Measurements from ENCODE around the gene RERE. TPM values are rescaled to one million over a fixed set of nuclear protein-coding genes. Genes with fewer than 3 reads are reported as not detected.

The RERE gene
- total RNA-seq, 1 experiment from 2014 or later: 9.8 TPM

GRCh38 chr1:8430476-8430875, 387.0 kb downstream of the RERE start:
- in situ Hi-C loops (cut with HindIII; ENCODE audit: low pct_unique_long_range_greater_than_20kb, low sequenced_read_pairs): no loop called here
- DNase-seq (ENCODE audit: low read depth): no peak

GRCh38 chr1:8429549-8430110, 387.8 kb downstream of the RERE start:
- no peak for DNase-seq (ENCODE audit: low read depth)
- in situ Hi-C loops (cut with HindIII; ENCODE audit: low pct_unique_long_range_greater_than_20kb, low sequenced_read_pairs): no loop called here

- in situ Hi-C loops (cut with HindIII; ENCODE audit: low pct_unique_long_range_greater_than_20kb, low sequenced_read_pairs): no loop called here
- no peak for DNase-seq (ENCODE audit: low read depth)
Measured at GRCh38 chr1:8428441-8428840, 389.0 kb downstream of the RERE start.

DNA sequence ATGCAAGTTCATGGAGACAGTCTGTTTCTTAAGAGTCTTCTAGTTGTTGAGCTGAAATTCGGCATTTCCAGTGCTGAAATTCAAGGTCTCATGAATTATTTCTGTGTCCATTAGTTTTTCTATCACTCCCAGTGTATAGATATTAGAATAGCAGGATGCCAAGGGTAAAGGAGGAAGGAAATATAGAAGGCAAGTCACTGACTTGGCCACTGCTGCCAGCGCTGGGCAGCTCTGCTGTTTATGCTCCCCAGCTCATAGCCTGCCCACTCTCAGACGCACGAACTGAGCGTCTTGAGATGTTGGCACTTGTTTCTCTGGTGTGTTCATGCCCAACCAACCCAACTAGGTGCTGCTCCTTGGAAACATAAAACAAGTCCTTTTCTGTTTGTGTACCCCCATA, 389.5 kb downstream of the RERE start:
- no peak for DNase-seq (ENCODE audit: low read depth)
- in situ Hi-C loops (cut with HindIII; ENCODE audit: low pct_unique_long_range_greater_than_20kb, low sequenced_read_pairs): no loop called here

GRCh38 chr1:8427493-8427892, 389.9 kb downstream of the RERE start:
- DNase-seq (ENCODE audit: low read depth): no peak
- in situ Hi-C loops (cut with HindIII; ENCODE audit: low pct_unique_long_range_greater_than_20kb, low sequenced_read_pairs): no loop called here

GRCh38 chr1:8426996-8427395, 390.4 kb downstream of the RERE start:
- in situ Hi-C loops (cut with HindIII; ENCODE audit: low pct_unique_long_range_greater_than_20kb, low sequenced_read_pairs): no loop called here
- no peak for DNase-seq (ENCODE audit: low read depth)

DNA sequence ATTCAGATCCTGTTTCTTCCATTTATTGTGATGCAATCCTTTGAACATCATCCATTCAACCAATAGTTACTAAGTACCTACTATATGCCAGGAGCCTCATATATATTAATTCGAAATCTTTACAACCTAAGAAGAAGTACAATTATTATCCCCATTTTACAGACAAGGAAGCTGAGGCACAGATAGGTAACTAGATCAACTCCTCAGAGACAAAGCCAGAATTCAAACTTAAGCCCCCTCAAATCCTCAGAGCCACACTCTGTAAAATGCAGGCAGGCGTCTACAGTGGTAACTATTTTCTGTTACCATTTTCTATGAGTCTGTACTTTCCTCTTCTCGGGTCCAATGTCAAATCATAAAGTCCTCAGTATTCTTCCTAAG, 391.7 kb downstream of the RERE start:
- in situ Hi-C loops (cut with HindIII; ENCODE audit: low pct_unique_long_range_greater_than_20kb, low sequenced_read_pairs): no loop called here
- DNase-seq (ENCODE audit: low read depth): no peak

DNA sequence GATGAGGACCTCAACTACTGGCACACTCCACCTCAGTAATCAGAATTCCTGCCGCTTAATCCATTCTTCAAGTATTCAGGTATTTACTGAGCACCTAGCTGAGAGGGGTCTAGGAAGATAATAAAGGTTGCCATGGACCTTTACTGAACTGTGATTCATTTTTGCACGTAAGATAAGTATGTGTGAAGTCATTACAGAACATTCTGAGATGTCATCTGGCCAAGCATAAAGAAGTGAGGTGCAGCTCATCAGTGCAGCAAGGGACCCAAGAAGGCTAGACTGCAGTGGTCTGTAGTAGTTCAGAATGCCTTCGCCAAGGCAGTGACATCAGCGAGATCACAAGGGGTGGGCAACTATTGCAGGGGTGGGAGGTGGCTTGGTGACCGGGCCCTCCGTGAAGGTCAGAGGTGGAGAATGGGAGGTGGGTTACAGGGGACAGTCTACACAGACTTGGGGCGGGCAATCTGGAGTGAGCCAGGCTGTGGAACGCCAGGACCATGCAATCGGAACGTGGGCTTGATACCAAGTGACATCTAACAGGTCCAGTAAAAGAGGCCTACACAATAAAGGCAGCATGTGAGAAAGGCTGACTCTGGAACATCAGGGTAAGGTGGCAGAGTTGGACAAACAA, 392.2 kb downstream of the RERE start:
- in situ Hi-C loops (cut with HindIII; ENCODE audit: low pct_unique_long_range_greater_than_20kb, low sequenced_read_pairs): no loop called here
- DNase-seq (ENCODE audit: low read depth): no peak

- peak; percentile 11 for DNase-seq (ENCODE audit: low read depth)
- in situ Hi-C loops (cut with HindIII; ENCODE audit: low pct_unique_long_range_greater_than_20kb, low sequenced_read_pairs): no loop called here
Measured at GRCh38 chr1:8424539-8425116, 392.8 kb downstream of the RERE start.

DNA sequence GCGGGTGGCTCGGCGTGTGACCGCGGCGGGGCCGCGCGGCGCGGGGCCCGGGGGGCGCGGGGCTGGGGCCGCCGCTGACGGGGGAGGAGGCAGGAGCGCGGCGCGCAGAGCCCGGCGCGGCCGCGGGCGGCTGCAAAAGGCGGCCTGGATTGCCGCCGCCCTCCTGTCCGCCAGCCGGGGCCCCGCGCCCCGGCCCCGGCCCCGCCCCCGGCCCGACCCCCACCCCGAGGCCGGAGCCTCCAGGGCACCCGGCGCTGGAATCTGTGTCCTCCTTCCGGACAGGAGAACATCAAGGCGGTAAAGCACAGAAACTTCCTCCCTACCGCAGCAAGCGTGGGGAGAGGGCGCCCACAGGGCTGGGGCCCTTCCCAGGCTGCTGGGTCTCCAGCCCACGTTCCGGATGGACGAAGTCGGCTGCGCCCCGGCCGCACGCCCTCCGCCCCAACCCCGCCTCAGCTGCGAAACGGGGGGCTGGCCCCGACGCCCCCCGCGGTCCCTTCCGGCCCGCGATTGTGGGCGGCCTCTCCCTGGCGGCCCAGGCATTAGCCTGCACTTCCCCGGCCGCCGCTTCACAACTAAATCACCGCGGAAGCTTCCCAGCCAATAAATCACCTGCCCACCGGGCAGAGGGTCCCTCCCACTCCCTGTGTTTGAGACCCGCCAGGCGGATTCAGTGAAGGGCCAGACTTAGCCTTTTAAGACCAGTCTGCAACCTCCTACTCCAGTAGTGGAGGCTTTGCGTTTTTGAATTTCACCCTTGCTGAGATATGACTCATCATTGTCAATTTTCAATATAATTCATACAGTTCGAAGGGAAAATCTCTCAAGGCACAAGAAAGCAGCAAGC, 393.5 kb downstream of the RERE start:
- DNase-seq (ENCODE audit: low read depth): no peak
- in situ Hi-C loops (cut with HindIII; ENCODE audit: low pct_unique_long_range_greater_than_20kb, low sequenced_read_pairs): no loop called here

- no peak for DNase-seq (ENCODE audit: low read depth)
- in situ Hi-C loops (cut with HindIII; ENCODE audit: low pct_unique_long_range_greater_than_20kb, low sequenced_read_pairs): no loop called here
Measured at GRCh38 chr1:8423269-8423691, 394.2 kb downstream of the RERE start.

GRCh38 chr1:8422510-8423268, 394.8 kb downstream of the RERE start:
- no peak for DNase-seq (ENCODE audit: low read depth)
- in situ Hi-C loops (cut with HindIII; ENCODE audit: low pct_unique_long_range_greater_than_20kb, low sequenced_read_pairs): no loop called here

DNA sequence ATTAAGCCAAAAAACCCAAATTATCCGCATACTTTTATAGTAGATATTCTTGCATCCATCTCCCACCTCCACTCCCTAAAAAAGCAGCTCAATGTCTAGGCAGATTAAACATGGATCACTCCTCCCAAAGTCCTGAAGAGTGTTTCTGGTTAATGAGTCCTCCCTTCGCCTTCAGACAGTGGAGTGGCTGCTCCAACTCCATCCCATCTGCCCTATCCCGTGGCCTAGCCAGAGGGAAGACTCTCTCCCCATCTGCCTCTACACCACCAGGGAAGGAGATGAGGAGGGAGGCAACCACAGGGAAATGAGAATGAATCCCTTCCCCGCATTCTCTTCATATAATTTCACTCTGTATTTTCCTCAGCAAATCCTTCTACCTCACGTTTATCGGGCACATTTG, 395.7 kb downstream of the RERE start:
- in situ Hi-C loops (cut with HindIII; ENCODE audit: low pct_unique_long_range_greater_than_20kb, low sequenced_read_pairs): no loop called here
- no peak for DNase-seq (ENCODE audit: low read depth)

- peak; percentile 83 for DNase-seq (ENCODE audit: low read depth)
Measured at GRCh38 chr1:8420318-8420717, 397.1 kb downstream of the RERE start.

GRCh38 chr1:8419861-8420260, 397.6 kb downstream of the RERE start:
- DNase-seq (ENCODE audit: low read depth): peak; percentile 84
- in situ Hi-C loops (cut with HindIII; ENCODE audit: low pct_unique_long_range_greater_than_20kb, low sequenced_read_pairs): no loop called here

More at GRCh38 chr1:8420318-8420717, 397.1 kb downstream of the RERE start:
- in situ Hi-C loops (cut with HindIII; ENCODE audit: low pct_unique_long_range_greater_than_20kb, low sequenced_read_pairs): no loop called here

GRCh38 chr1:8419172-8419571, 398.3 kb downstream of the RERE start:
- in situ Hi-C loops (cut with HindIII; ENCODE audit: low pct_unique_long_range_greater_than_20kb, low sequenced_read_pairs): no loop called here
- peak; percentile 16 for DNase-seq (ENCODE audit: low read depth)

GRCh38 chr1:8418301-8418700, 399.1 kb downstream of the RERE start:
- in situ Hi-C loops (cut with HindIII; ENCODE audit: low pct_unique_long_range_greater_than_20kb, low sequenced_read_pairs): no loop called here
- no peak for DNase-seq (ENCODE audit: low read depth)

DNA sequence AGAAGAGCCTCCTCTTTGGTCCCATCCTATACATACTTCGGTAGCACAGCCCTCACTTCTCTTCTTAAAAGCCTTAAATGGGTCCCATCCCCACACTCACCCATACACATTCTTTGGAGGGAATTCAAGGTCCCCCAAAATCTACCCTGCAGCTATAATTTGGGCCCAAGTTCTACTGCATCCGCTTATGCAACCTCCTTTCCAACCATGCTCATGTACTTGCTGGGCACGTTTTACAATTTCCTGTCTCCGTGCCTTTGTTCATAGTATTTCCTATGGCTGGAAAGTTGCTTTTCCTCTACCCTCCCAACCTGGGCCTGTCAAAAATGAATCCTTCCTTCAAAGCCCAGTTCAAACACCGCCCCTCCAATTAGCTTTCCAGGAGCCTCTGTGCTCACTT, 399.8 kb downstream of the RERE start:
- in situ Hi-C loops (cut with HindIII; ENCODE audit: low pct_unique_long_range_greater_than_20kb, low sequenced_read_pairs): no loop called here
- no peak for DNase-seq (ENCODE audit: low read depth)

All from Caki2 (cell line).